Lung microvascular endothelial cell (primary cell): ENCODE results near the gene SPECC1. TPM values are rescaled to one million over a fixed set of nuclear protein-coding genes. Genes with fewer than 3 reads are reported as not detected.
"Not testable (repeated sequence)": the region's sequence is repeated elsewhere in the genome, so short reads cannot be mapped to it uniquely, and the experiment has no call there.

Experiments used
- DNase-seq, 2 donors: peaks; one replicate each; pipeline versions ENCODE4 v3.0.0 to v3.0.0-alpha.2; 2010; ENCODE audit warnings: low read depth in 2 of 2
- total RNA-seq: library from RNA; depleted of rRNA; stranded (reverse); fragments of >200 nt; gene quantifications from 2 replicates; pipeline ENCODE4 v1.2.1, GENCODE V29; 2014

The SPECC1 gene
- total RNA-seq, 1 donor from 2014 or later: 0.60 TPM

GRCh38 chr17:20092261-20092867, 83.2 kb downstream of the SPECC1 start:
- no peak for DNase-seq

- DNase-seq: no peak
These were observed 83.9 kb downstream of the SPECC1 start for GRCh38 chr17:20092973-20093626.

- DNase-seq: no peak
These were observed 85.6 kb downstream of the SPECC1 start for GRCh38 chr17:20094777-20095176.

- DNase-seq: peak; percentile 28 to 67
These were observed 86.3 kb downstream of the SPECC1 start for GRCh38 chr17:20095336-20096080.

GRCh38 chr17:20096430-20096829, 87.3 kb downstream of the SPECC1 start:
- no peak for DNase-seq

GRCh38 chr17:20097330-20097729, 88.2 kb downstream of the SPECC1 start:
- DNase-seq: no peak

GRCh38 chr17:20098314-20098713, 89.2 kb downstream of the SPECC1 start:
- DNase-seq: no peak

- DNase-seq: not testable (repeated sequence)
These were observed 91.6 kb downstream of the SPECC1 start for GRCh38 chr17:20100806-20101205.

GRCh38 chr17:20103454-20104446, 94.6 kb downstream of the SPECC1 start:
- DNase-seq: no peak

- DNase-seq: no peak
These were observed 96.6 kb downstream of the SPECC1 start for GRCh38 chr17:20105539-20106280.

GRCh38 chr17:20106446-20106845, 97.3 kb downstream of the SPECC1 start:
- not testable (repeated sequence) for DNase-seq

GRCh38 chr17:20109076-20109475, 99.9 kb downstream of the SPECC1 start:
- no peak for DNase-seq

GRCh38 chr17:20111538-20111937, 102.4 kb downstream of the SPECC1 start:
- no peak for DNase-seq

- no peak for DNase-seq
These were observed 105.3 kb downstream of the SPECC1 start for GRCh38 chr17:20114466-20114865.

- peak; percentile 47 to 70 for DNase-seq
These were observed 107.6 kb downstream of the SPECC1 start for GRCh38 chr17:20116683-20117309.

GRCh38 chr17:20118280-20118679, 109.1 kb downstream of the SPECC1 start:
- no peak for DNase-seq

- no peak for DNase-seq
These were observed 111.7 kb downstream of the SPECC1 start for GRCh38 chr17:20120836-20121235.

GRCh38 chr17:20121359-20122253, 112.4 kb downstream of the SPECC1 start:
- peak; percentile 52 to 54 for DNase-seq

GRCh38 chr17:20122254-20122879, 113.2 kb downstream of the SPECC1 start:
- DNase-seq: no peak
